Stimulated activated CD4-positive, alpha-beta T cell treated with anti-CD3 and anti-CD28 coated beads, Interleukin-4, amount 100 ng/mL, for 4 hours (primary cell): Measurements from ENCODE around the gene PLIN5.
"Not testable (repeated sequence)": the region's sequence is repeated elsewhere in the genome, so short reads cannot be mapped to it uniquely, and the experiment has no call there.

ENCODE experiments used
- DNase-seq, 2 experiments: peaks; one replicate each; pipeline ENCODE4 v3.0.0-alpha.2; 2020

The PLIN5 gene

DNA sequence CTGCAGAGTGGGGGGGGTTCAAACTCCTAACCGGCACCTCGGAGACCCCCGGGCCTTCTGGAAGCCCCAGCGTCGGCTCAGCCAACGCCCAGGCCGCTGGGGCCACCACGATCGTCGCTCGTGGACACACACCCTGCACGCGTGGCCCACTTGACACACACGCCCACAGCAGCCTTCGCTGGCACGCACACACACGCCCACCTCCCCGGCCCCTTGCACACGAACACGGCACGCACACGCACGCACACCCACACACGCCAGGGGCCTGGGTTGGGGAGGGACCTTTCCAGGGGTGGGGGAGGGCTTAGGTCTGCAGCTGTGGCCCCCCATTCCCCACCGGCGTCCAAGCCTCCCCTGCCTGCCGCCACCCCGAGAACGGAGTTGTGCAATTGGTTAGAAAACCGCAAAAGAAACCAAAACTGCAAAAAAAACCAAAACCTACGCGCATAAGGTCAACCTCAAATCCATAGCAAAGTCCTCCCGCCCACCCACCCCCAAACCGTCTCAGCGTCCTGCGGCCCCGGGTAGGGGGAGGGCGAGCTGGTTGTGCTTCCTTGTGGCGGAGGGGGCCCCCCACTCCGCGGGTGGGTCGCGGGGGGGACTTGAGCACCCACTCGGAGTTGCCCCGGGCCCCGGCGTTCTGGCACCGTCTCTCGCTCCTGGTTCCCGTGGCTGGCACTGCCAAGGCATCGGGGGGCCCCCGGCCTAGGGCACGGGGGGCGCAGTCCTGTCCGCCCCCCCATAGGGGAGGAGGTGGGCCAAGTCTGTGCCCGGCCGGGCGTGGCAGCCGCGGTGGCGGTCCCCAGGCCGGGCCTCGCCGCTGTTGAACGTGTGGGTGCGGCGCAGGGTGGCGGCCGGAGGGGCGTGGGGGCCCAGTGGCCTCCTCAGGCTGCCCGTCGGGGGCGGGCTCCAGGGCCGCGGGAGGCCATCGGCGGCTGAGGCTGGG is 8.1 kb upstream of the PLIN5 start:
- DNase-seq, result no peak

DNA sequence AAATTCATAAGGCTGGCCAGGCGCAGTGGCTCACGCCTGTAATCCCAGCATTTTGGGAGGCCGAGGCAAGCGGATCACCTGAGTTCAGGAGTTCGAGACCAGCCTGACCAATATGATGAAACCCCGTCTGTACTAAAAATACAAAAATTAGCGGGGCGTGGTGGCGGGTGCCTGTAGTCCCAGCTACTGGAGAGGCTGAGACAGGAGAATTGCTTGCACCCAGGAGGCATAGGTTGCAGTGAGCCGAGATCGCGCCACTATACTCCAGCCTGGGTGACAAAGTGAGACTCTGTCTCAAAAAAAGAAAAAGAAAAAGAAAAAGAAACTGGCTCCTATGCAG is 6.8 kb upstream of the PLIN5 start:
- not testable (repeated sequence) for DNase-seq

DNA sequence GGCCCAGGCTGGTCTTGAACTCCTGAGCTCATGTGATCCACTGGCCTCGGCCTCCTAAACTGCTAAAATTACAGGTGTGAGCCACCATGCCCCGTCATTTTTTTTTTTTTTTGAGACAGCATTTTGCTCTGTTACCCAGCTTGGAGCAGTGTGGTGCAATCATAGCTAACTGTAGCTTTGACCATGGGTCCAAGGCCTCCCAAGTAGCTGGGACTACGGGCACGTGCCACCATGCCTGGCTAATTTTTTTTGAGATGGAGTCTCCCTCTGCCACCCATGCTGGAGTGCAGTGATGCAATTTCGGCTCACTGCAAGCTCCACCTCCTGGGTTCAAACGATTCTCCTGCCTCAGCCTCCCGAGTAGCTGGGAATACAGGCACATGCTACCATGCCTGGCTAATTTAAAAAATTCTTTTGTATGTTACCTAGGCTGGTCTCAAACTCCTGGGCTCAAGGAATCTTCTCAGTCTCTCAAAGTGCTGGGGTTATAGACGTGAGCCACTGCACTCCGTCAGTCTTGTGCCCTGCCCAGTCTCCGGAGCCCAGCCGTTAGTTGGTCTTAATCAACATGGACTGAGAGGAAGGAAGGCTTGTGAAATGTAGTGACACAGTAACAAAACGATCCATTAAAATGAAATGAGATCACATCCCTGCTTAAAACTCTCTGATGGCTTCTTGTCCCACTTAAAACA is 6.2 kb upstream of the PLIN5 start:
- no peak for DNase-seq

DNA sequence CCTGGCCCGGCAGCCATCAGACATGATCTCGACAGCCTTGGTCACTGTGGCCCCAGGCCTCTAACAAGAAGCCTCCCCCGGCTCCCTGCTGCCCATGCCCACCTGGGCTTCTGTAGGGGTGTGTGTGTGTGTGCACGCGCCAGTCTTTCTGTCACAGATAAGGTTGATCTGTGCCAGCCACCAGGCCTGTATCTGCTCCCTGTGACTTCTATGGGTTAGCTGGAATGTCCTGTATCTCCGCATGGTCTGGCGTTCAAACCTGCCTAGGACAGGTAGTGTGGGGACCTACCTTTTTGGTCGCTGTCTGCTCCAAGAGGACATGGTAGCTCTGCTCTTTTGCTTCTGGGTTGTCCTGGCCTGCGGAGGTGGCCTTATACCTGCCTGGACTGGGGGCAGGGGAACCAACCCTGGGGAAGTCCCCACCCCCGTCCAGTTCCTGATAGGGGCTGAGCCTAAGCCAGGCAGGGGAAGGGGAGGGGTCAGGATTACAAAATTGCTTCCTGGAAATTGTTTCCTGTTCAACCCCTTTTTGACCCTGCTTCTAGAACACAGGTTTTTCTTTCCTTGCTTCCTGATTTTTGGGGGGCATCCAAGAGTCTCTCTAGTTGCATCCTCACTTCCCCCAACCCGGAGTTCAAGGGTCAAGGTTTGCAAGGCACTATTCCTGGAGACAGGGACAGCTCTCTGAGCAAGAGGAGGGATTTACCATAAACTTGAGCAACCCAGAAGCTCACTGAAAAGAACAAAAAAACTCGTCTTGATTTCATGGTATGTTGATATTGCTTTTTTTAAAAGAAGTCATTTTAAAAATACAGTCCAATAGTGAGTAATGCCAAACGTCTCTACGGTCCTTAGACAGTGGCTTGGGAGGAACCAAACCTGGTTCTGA is 4.9 kb upstream of the PLIN5 start, which contains the start of gene LRG1:
Gene LRG1 (minus strand): TSS at position 344 of the 889 bp plus-strand sequence. CDS start 23 bp downstream, at position 321.
- peak in 1 of 2 experiments; percentile 23 for DNase-seq

DNA sequence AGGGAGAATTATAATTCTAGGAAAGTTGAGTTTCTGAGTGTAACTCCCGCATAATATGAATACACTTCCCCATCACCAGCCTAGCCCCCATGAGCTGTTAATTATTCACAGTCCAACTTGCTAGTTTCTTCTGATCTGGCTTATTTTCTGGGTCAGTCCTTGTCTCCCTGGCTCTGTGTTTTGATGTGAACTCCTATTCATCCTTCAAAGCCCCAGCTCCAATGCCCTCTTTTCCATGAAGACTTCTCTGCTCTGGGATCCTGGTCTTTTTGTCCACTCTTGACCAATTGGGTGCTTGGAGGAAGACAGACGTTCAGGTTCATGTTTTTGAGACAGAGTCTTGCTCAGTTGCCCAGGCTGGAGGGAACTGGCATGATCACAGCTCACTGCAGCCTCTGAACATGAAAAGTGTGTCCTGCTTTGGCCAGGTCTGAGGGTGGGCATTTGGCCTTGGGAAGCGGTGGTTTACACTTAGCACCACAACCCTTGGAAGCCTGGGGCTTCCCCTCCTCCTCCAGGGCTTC is 4.2 kb upstream of the PLIN5 start:
- no peak for DNase-seq

DNA sequence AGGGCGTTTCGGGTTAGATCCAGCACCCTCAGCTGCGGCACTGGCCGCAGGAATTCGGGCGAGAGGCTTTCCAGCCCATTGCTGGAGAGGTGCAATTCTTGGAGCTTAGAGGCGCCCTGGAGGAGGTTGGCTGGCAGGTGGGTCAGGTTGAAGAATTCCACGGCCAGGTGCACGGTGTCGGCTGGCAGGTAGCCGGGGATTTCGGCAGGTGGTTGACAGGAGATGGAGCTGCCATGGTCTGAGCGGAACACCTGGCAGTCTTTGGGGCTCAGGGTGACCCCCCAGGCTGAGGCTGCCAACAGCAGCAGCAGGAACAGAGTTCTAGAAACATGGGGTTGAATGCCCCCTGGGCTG is 3.6 kb upstream of the PLIN5 start:
- no peak for DNase-seq

DNA sequence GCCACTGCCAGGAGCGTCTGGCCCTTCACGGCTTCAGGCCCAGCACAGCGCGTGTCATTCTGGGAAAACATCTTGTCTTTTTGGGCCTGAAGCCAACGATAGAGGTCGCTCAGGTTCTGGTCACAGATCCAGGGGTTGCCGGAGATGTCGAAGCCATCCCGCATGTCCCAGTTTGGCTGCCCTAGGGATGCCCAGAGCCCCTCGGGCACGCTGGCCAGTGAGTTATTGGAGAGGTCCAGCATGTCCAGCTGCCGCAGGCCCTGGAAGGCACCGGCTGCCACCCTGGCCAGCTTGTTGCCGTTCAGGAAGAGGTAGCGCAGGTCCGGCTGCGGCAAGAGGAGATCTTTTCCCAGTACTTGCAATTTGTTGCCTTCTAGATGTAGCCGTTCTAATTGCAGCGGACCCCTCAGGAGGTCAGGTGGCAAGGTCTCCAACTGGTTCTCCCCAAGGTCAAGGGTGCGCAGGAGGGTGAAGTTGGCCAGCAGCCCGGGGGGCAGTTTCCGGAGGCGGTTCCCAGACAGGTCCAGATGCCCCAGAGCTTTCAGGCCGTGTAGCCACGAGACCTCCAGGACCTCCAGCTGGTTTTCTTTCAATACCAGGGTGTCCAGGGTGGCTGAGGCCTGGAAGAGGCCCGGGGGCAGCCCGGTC is 3.1 kb upstream of the PLIN5 start:
- DNase-seq, result no peak

DNA sequence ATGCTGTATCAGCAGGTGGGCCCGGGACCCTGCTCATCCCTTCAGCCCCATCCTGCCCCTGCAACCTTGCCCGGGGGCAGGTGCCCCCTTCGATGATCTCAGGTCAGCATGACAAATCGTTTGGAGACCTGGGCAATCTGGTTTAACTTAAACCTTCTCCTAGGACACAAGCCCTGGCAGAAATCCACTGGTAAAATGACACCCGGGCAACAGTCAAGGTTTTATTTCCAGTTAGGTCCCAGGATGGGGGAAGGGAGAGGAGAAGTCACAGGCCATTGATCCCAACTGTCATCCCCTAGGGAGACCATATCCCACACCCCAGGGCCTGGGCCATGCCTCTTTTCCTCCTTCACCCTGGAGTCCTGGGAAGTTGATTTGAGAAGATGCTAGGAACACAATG is 1.8 kb upstream of the PLIN5 start:
- no peak for DNase-seq

DNA sequence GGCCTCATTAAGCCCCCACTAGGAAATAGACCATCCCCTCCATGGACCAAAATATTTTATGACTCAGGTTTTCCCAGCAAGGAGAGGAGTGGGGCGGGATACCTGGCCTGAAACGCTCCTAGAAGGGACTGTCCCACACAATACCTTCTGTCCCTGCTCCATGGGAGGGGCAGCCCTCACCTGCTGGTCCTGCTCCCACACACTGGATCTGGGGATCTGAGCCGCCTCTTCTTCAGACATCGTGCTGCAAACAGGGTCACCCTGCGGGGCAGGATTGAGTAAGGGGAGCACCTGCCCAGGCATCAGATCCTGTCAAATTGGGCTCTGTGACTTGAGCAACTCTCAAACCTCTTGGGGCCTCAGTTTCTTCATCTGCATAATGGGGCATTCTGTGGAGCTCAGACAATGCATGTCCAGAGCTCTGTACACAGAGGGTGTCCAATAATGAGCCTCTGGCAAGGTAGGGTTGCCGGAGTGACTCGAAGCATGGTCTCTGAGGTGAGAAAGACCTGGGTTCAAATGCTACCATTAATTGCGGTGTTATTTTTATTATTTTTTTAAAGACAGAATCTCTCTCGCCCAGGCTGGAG is 1.1 kb downstream of the PLIN5 start:
- DNase-seq, result no peak

DNA sequence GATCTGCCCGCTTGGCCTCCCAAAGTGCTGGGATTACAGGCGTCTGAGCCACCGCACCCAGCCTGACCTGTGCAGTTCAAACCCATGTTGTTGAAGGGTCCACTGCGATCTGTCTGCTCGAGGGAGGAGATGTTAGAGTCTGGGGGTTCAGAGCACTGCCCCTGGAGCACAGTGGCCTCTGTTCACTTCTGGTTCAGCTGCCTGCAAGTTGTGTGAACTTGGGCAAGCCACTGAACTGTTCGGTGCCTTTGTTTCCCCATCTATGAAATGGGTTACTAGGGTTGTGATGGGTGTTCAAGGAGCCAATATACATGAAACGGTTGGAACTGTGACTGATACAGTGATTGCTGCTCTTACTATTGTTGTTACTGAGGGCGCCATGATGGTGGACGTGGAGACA is 1.7 kb downstream of the PLIN5 start:
- DNase-seq, result no peak

DNA sequence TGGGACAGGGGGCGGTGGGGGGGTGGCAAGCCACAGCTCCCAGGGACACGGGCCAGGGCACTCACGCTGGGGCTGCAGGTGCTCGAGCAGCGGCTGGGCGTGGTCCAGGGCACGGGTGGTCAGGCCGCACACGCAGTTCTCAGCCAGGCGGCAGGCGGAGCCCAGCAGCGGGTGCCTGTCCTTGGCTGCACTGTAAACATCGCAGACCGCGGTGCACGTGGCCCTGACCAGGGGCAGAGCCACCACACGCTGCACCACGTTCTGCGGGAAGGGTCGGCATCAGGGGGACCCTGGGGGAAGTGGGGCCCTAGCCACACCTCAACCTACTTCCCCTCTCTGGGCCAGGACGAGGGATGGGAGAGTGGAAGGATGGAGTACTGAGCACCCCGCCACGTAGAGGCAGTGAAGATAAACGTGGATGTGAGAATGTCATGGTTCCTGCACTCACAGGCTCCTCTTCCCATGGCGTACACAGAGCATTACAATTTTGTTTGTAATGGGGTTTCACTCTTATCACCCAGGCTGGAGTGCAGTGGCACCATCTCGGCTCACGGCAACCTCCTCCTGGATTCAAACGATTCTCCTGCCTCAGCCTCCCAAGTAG is 3.4 kb downstream of the PLIN5 start:
- no peak for DNase-seq

DNA sequence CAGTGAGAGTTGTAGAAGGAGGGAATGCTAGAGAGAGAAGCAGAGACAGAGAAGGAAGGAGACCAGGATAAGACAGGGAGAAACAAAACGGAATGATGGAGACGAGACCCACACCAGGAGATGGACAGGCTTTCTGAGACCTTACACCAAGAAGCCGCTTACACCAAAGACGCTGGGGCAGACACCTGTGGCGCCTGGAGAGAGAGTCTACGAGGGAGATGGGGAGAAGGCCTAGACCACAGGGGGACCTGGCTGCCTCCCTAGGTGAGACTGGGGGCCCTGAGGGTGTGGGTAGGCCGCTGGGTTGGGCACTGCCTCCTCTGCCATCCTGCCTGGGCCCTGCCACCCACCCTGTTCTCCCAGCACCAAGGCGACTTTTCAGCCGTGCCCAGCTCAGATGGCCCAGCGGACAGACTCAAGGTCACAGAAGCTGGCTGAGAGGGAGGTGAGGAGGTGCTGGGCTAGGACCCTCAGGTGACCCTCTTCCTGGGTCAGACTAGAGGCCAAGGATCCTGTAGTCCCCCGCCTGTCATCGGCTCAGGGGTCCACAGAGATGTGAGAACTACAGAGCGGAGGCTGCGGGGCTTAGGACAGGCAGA is 5.0 kb downstream of the PLIN5 start:
- DNase-seq, result no peak

DNA sequence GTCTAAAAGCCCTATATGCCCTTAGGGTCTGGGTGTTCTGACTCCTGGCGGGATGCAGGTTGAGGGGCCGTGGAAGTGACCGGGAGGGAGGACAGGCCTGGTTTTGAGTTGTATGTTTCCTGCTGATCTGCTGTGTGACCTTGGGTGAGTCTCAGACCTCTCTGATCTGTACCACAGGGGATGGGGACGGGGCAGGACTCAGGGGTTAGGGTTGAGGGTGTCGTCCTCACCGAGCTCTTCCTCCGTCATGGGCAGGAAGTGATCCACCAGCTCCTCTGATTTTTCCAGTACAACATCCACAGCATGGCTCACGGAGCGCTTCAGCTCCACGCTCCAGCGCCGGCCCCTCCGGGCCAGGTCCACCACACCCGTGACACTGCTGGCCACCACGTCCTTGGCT is 6.2 kb downstream of the PLIN5 start:
- DNase-seq, result no peak

DNA sequence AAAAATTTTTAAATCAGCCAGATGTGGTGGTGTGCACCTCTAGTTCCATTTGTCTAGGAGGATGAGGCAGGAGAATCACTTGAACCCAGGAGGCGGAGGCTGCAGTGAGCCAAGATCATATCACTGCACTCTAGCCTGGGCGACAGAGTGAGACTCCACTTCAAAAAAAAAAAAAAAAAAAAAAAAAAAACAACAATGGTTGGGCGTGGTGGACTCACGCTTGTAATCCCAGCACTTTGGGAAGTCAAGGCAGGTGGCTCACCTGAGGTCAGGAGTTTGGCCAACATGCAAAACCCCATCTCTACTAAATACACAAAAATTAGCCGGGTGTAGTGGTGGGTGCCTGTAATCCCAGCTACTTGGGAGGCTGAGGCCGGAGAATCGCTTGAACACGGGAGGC is 7.6 kb downstream of the PLIN5 start:
- DNase-seq, result not testable (repeated sequence)

DNA sequence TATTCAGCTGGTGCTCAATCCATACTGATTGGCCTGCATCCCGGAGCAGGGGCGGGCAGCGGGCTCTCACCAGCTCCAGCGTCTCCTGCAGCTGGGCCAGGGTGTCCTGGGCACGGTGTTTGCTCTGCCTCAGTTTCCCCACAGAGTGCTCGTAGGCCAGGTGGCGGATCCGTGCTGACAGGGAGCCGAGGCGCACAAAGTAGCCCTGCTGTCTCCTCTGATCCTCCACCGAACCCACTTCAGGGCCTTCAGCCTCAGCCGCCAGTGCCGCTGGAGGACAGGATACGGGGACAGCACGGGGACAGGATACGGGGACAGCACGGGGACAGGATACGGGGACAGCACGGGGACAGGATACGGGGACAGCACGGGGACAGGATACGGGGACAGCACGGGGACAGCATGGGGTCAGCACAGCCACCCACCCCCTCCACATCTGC is 9.4 kb downstream of the PLIN5 start:
- no peak for DNase-seq

DNA sequence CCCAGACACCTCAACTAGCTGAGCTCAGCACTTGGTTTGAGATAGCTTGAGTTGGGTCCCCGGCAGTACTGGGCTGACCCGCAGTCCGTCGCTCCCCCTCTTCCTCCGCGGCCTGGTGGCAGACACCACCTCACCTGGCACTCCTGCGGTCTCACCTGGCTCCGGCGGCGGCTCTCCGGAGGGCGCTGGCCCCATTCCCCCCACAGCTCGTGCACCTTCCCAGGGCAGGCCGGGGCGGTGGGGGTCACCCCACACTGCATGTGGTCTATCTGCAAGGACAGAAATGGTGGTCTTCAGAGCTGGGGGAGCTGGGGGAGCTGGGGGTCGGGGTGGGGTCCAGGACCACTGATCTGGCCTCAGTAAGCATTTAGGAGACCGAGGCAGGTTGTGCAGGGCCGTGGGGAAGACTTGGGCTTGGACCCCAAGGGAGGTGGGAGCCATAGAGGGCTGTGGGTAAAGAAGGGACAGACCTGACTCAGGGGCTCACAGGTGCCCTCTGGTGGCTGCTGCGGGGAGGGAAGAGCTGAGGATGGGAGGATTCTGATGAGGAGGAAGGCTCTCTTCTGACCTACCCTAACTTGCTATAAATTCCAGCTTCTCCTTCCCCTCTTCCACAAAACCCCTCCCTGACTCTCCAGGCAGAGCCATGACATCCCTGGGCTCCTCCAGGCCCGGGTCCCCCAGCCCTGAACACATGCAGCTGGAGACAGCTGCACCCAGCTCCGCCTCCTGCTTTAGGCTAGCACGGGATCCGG is 10.0 kb downstream of the PLIN5 start:
- peak; percentile 50 to 67 for DNase-seq

DNA sequence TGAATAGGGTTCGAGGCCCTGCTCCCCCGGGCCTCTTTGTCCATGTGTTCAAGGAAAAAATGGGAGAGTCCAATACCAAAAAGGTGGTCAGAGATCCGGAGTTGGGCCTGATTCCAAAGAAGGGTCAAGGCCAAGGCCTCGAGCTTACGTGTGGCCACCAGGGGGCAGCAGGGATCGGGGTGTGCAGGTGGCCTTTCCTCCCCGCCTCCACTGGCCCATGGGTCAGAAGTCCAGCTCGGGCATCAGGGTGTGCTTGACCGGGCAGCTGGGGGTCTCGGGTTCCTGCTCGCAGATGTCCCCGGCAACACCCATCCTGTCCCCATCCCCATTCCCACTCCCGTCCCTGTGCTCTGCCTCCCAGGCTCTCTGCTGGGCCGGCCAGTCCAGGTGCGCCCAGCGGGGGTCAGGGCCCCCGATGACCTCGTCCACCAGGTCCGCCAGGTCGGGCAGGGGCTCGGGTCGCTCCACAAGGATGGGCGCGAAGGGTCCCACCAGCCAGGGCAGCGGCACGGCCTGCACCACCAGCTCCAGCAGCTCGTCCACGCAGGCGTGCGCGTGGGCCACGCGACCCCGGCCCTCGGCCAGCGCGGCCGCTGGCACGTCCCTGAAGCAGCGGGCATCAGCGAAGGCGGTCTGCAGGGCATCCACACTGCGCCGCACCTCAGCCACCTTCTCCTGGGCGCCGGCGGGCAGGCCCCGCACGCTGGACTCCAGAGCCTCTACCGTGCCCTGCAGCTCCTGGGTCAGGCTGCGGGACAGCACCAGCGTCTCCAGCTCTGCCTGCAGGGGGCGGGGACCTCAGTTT is 11.5 kb downstream of the PLIN5 start:
- DNase-seq, result peak in 1 of 2 experiments; percentile 34

DNA sequence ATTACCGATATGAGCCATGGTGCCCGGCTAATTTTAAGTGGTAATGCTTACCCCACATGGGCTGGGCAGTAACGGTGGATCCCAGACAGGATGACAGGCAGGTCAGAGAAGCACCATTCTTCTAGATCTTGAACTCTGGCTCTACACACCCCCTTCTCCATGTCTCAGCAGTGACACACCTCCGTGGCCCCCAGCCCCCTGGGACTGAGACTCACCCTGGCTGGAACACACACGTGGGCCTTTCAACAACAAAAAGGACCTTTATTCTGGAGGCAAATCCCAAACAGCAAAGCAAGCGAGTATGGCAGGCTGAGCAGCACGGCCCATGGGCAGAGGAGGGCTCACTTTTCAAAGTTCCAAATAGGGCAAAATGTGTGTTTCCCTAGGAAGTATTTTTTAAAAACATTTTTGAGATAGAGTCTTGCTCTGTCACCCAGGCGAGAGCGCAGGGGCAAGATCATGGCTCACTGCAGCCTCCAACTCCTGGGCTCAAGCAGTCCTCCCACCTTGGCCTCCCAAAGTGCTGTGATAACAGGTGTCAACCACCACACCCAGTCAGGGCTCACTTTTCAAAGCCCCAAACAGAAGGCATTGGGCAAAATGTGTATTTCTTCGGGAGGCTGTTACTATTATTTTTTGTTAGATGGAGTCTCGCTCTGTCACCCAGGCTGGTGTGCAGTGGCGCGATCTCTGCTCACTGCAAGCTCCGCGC is 12.6 kb downstream of the PLIN5 start:
- no peak for DNase-seq

DNA sequence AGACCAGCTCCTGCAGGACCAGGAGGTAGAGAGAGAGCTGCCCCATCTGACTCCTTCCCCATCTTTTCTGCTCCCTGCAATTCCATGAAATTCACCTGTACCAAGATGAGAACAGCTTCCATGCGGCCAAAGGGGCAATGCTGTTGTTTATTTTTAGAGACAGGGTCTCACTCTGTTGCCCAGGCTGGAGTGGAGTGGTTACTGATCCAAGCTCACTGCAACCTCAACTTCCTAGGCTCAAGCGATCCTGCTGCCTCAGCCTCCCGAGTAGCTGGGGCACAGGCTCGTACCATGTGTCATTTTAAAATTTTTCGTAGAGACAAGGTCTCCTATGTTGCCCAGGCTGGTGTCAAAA is 13.2 kb downstream of the PLIN5 start:
- DNase-seq, result no peak
